ENCODE results near the gene CENPO.

The CENPO gene

DNA sequence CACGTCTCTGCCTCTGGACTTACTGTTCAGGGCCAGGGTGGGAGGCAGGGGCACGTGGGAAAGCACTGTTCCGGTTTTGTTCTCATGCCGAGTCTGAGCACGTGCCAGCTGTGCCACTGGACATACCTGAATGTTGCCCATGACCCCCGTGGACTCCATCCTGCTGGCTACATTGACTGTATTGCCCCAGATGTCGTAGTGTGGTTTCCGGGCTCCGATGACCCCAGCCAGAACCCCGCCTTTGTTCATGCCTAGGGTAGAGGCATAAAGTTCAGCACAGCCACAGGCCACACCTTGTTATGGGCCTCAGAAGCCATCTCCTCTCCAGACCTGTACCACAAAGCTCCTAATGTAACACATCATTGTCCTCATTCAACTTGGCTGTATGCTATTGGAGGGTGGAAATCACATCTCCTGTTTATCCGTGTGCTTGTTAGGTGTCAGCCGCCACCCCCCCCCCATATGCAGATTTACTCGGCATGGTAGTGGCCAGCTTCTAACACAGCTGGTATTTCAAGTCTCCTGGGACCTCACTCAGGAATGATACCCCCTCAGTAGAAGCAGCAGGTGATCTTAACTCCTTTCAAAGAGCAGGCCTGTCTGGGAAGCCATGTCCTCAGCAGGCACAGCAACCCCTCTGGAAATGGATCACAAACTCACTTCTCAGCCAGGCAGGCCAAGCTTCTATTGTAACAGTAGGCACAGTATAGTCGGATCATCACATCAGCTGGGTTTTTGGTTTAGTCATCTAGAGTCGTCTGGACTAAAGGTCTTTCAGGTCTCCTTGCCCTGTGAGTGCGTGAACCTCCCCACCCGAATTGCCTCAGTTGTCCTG, 27.6 kb downstream of the CENPO start:
- no peak for DNase-seq (ENCODE audit: extremely low spot score, insufficient read length, low read depth)

DNA sequence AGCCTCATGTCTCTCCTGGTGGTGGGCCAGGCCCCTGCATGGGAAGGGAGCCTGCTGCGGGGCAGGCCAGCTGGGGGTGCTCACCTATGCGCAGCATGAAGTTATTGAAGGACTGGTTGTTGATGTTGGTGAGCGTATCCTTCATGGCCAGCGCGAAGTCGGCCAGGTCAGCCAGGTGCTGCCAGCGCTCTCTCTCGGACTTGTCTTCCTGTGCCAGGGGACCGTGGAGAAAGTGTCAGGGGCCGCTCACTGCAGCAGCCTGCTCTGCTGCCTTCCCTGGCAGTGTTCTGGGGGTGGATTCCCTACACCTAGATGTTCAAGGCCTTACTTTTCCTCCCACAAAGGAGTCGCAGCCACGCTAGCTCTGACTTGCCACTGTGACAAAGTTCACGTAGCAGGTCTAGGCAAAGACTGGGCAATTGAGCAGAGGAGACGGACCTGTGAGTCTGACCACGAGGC, 28.2 kb downstream of the CENPO start:
- FAIRE-seq = no peak
- DNase-seq (ENCODE audit: extremely low spot score, insufficient read length, low read depth) = no peak

More for the DNA sequence above, 27.6 kb downstream of the CENPO start:
- no peak for FAIRE-seq

DNA sequence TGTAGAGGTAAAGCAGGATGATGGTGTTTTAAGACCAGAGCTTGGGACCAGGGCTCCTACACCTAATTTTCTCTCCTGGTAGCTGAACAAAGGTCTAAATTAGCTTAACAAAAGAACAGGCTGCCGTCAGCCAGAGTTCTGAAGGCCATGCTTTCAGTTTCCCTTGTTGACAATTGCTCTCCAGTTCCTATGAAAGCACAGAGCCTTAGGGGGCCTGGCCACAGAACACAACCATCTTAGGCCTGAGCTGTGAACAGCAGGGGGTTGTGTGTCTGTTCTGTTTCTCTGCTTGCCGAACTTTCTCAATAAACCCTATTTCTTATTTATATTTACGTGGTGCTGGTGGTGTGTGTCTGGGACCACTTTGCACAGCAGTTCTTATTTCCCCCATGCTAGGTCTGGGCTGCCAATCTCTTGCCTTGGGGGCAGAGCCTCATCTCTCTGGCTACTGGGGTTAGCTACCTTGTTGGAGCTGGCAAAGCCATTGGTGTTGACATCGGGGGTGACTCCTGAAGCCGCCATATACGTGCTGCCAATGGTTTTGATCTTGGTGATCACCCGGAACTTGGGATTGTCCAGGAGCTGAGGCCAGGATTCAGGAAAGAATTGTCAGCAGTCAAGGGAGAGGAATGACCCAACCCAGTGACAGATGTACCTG, 29.0 kb downstream of the CENPO start:
- no peak for FAIRE-seq
- no peak for DNase-seq (ENCODE audit: extremely low spot score, insufficient read length, low read depth)

DNA sequence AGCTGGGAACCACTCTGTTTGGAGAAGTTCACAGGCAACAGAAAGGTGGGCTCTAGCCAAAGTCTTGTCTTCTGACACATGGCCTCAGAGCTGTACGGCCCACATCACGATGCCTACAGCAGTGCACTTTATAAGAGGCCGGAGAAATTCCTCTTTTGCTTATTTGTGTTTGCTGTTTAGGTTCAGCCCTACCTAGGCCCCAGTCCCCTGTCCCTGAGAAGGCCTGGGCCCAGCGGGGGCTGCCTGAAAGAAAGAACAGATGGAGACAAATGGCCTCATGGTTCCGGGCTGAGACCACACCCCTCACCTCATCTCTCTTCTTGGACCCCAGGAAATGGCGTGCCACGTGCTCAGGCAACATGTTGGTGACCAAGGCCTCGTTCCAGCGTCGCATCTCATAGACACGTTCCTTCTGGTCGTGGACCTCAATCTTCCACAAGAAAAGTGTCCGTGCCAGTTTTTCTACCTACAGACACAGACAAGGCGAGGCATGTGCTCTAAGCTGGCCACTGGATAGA, 30.9 kb downstream of the CENPO start:
- FAIRE-seq (no peak), DNase-seq (ENCODE audit: extremely low spot score, insufficient read length, low read depth) (no peak)

DNA sequence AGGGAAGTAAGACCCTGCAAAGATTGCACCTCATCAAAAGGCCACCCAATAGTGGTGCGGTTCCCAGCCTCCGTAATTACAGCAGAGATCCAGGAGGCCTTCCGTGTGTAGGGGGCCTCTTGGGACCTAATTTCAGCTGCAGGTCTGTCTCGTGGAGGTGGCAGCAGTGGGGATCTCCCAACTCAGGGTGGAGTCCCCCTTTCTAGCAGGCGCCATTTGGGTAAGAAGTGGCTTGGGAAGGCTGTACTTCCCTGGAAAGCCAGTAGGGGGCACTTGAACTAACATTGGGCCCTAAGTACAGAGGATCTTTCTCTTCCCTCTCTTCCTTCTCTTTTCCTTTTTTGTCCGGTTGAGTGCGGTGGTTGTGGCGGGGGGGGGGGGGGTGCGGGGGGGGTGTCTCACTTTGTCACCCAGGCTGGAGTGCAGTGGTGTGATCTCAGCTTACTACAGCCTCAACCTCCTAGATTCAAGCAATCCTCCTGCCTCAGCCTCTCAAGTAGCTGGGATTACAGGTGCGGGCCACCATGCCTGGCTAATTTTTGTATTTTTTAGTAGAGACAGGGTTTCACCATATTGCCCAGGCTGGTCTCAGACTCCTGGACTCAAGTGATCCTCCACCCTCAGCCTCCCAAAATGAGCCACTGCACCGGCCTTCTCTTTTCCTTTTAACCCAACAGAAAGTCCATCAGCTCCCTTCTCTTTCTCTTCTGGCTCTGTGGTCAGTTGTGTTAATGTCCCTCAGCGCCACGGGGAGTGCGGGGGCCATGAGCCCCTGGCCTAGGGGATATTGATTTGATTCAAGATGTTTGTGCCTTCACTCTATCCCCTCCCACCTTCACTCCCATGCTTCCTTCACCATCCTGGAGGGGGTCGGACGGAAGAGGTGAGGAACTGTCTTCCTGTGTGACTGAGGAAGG, 32.0 kb downstream of the CENPO start:
- FAIRE-seq = no peak
- DNase-seq (ENCODE audit: extremely low spot score, insufficient read length, low read depth) = no peak

DNA sequence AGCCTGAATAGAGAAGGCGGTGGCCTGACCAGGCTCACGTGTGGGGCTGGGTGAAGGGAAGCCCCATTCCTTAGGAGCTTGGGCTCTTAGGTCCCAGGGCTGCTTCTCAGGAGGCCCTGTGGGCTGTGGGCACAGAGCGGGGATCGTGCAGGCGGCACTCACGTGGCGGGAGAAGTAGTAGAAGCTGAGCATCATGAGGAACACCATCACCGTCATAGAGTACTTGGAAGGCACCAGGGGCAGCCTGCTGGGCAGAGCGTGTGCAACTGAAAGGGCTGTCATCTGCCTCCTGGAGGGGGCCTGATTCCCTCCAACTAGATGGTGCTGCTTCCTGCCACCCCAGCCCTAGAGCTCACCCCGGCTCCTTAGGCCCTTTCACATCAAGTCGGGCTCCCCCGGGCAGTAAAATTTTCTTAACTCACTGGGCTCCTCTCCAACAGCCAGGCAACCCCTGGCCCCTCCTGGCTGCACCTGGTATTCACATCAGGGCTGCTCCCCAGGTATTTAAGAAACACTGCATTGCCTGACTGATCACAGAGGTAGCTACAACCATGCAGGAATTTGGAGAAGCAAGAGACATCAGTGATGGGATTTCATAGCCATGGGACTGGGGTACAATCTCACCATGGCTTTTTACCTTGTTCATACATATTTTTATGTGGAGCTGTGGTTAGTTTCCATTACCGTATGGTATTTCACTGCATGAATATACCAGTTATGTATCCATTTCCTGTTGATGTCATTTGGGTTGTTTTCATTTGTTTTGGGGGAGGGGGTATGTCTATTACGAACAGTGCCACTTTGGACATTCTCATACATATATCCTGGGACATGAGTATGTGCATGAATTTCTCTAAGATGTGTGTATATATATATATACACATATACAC, 32.9 kb downstream of the CENPO start:
- FAIRE-seq (no peak), DNase-seq (ENCODE audit: extremely low spot score, insufficient read length, low read depth) (no peak)

DNA sequence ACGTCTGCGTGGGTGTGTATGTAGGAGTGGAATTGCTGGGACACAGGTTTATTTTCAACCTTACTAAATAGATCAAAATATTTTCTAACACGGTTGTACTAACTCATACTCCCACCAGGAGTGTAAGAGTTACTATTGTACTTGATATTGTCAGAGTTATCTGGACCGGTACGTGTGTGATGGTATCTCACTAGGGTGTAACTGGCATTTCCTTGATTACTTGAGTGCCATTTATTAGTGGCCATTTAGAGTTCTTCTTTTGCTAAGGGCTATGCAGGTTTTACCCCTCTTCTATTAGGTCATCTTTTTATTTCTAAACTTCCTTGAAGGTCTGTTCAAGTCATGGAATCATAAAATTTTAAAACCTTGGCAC, 33.5 kb downstream of the CENPO start:
- FAIRE-seq = no peak
- DNase-seq (ENCODE audit: extremely low spot score, insufficient read length, low read depth) = no peak

DNA sequence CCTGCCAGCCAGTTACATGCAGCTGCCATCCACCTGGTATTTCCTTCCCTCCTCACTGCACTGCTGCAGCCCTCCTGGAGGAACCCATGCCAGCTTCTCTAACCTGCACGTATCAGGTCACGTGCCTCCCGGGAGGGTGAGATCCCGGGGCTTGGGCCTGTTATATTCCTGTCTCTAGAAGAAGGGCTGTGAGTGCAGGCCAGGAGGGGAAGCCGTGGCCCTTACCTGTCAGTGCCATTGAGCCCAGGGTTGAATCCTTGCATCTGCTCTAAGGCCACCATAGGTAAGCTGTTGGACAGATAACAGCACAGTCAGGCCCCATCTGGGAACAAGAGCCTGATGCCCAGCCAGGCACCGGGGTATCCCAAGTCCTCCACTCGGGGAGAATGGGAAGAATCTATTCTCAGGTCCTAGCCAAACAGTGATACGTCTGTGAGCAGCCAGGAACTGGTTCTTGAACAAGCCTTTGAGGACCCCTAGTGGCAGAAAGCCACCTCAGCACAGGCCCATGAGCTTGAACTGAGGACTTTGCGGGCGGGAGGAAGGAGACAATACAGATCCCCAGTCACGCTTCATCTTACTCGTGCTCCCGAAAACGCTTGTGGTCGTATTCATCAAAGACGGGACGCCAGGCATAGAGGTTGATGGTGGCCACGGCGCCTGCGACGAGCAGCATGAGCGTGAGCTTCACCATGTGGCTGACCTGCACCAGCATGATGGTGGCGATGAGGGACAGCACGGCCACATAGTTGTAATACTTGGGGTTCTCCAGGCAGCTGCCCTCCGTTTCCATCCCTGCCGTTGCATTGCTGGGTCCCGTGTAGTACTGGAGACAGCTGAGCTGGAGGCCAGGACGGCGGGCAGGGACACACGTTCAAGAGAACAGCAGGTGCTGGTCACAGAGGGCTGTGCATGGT, 34.4 kb downstream of the CENPO start:
- FAIRE-seq = peak; percentile 91
- peak; percentile 81 for DNase-seq (ENCODE audit: extremely low spot score, insufficient read length, low read depth)

DNA sequence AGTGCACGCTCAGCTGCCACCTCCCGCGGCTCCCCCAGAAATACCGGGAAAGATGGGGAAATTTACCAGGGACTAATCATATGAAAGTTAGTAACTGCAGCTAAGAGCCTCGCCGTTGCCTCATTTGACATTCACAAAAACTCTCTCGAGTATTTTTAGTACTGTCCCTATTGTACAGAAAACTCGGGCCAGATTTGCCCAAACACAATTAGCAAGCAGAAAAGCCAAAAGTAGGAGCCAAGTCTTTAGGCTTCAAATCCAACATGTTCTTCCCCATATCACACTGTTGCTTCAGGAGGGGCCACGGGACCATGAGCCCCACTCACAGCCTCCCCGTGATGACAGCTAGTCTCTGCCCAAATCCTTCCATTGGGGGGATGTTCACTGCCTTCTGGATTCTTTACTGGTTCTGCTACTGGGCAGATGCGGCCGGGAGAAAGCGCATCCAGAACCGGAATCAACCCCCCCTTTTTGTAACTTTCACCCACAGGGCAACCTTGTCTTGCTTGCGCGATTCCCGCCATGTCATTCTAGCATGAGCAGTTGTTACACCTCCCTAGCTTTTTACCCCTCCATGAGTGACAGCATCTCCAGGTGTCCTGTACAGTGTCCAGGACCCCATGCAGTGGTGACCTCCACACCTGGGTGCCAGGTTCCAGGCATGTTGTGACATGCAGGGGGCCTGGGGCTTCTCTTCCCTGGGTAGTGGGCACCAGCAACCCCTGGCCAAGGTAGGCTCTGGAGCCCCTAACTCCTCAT, 35.2 kb downstream of the CENPO start:
- DNase-seq (ENCODE audit: extremely low spot score, insufficient read length, low read depth) (no peak), FAIRE-seq (no peak)

DNA sequence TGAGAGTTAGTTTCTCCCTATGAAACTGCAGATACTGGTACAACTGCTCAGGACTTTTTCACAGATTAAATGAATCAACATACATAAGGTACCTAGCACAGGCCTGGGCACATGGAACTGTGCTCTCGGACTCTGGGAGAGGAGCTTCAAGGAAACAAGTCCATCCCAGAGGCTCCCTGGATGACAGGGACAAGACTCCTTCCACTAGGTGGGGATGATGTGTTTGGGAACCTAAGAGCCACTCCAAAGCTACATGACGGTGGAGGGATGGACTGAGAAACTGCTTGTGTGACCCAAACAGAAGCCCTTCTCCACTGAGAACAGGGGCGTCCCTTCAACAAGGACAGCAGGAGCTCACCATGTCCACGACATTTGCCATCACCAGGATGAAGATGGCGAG, 37.1 kb downstream of the CENPO start:
- FAIRE-seq (no peak), DNase-seq (ENCODE audit: extremely low spot score, insufficient read length, low read depth) (no peak)

DNA sequence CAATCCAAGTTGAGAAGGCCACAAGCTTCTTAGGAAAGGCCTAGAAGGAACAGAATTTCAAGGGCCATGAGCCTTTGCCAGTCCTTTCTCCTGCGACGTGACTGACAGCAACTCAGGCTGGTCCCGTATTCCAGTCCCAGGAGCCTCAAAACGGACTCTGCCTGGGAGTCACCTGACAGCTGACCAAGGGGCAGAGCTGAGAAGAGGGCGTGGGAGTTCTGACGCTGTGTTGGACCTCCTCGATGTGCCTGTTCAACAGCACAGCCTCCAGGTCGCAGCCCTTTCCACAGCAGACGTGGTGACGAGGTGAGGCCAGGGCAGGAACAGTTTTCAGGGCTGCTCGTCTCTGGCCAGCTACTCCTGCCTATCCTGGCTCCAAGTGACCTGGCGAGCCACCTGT, 37.6 kb downstream of the CENPO start:
- no peak for FAIRE-seq
- DNase-seq (ENCODE audit: extremely low spot score, insufficient read length, low read depth) = no peak

DNA sequence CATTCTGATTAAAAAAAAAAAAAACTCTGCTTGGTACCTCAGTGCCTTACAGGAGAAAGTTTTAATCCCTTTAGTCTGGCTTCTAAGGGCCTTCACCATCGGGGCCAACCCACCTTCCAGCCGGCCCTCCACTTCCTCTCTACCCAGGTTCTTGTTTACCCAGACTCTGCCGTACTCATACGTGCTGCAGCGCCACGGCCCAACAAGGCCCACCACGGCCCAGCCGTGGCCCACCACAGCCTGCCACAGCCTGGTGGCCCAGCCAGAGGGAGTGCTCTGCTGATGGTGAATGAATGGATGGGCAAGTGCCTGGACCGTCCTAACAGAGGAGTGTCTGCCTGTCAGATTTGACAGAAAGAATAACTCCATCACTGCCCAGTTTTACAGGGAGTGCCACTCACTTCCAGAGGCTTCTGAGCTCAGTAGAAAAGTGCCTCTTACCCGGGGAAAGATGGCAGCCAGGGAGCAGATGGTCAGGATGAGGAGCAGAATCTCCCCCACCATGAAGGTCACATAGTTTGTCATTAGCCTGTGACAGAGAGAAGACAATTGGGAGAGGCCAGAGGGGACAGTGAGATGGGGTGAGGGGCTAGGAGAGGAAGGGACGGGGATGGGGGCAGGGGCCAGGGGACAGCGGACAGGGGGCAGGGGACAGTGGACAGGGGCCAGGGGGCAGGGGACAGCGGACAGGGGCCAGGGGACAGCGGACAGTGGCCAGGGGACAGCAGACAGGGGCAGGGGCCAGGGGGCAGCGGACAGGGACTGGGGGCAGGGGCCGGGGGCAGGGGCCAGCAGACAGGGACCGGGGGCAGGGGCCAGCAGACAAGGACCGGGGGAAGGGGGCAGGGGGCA, 38.2 kb downstream of the CENPO start:
- DNase-seq (ENCODE audit: extremely low spot score, insufficient read length, low read depth) (no peak), FAIRE-seq (no peak)

DNA sequence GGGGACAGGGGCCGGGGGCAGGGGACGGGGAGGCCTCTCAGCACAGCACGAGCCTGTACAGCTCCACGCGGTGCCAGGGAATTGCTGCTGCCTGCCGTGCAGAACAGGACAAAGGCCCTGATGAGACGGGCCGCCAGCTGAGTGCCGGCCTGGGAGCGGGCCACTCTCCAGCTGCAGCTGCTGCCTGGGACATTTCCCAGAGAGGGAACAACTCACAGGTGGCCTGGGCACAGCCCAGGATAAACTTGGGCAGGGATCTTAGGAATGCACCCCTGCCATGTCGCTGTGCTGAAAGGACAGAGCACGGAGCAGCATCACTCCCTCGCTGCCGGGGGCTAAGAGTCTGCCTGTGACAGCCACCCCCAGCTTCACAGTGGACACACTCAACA, 38.8 kb downstream of the CENPO start:
- no peak for DNase-seq (ENCODE audit: extremely low spot score, insufficient read length, low read depth)
- no peak for FAIRE-seq

DNA sequence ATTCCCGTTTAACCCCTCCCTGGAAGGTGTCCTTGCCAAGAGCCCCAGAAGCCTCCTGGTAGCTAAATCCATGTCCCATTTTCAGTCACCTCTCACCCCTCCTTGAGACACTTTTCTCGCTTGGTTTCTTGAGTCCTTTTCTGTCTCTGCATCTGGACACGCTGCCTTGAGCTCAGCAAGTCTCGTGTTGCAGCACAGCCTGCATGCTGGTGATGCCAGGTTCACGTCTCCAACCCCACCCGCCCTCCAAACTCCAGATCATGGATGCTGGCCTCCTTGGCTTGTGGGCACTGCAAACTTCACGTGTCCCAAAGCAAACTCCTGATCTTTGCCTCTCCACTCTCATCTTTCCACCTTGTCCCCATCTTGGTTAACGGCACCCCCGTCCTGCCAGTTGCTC, 39.3 kb downstream of the CENPO start:
- FAIRE-seq (no peak), DNase-seq (ENCODE audit: extremely low spot score, insufficient read length, low read depth) (no peak)

DNA sequence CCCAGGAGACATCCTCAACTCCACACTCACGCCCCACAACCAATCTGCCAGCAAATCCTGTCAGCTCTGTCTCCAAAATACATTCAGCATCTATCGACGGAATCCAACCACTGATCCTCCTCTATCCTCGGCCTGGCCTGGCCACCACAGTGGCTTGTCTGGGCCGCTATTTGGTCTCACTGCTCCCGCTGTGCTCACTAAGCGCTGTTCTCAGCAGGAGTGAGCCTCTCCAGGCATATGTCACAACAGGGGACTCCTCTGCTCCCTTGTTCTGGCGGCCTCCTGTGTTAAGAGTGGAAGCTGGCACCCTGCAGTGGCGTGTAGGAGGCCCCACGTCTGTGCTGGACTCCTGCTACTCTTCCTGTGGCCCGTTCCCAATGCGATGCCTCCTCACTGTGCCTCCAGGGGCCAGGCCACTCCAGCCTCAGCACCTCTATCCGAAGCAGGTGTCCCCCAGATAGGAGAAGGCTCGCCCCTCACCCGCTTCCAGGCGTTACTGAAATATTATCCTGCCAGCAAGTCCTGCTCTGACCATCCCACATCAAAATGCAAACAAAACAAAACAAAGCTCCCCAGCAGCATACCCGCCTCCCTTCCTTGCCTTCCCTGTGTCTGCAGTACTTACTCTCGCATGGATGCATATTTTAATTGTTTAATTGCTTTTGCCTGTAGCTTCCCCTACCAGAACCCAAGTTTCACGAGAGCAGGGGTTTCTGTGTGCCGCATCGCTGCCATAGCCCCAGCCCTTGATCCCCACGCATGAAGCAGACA, 39.9 kb downstream of the CENPO start:
- FAIRE-seq (no peak), DNase-seq (ENCODE audit: extremely low spot score, insufficient read length, low read depth) (no peak)

Data from GM18507 (cell line).